PC-3 (cell line): ENCODE data around the gene CLDN18. TPM values are rescaled to one million over a fixed set of nuclear protein-coding genes. Genes with fewer than 3 reads are reported as not detected.

Source experiments
- ATAC-seq: fragments of 200-7000 bp; cut with Tn5 transposase; 2 replicates; pipeline ENCODE4 v1.9.1; 2020; ENCODE audit warnings: mild to moderate bottlenecking, moderate library complexity
- BruUV-seq: library from RNA; stranded (reverse); fragments of 400-500 nt; replicated peaks from 2 replicates; lab custom pipeline; 2021; lab: Mats Ljungman, UMichigan
- CTCF ChIA-PET: fragments of 300-600 bp; sonication (Branson Sonifier 250); formaldehyde crosslinking; loops from one replicate; lab custom pipeline; 2022; ENCODE audit warnings: antibody characterized with exemption; lab: Charles Lee
- POLR2A ChIA-PET: fragments of 300-600 bp; sonication (Branson Sonifier 250); formaldehyde crosslinking; loops from one replicate; lab custom pipeline; 2022; ENCODE audit warnings: antibody characterized with exemption; ENCODE audit not compliant: unreplicated experiment; lab: Charles Lee
- DNase-seq: peaks from one replicate; pipeline ENCODE4 v3.0.0-alpha.2; 2015
- H2AFZ ChIP-seq: fragments of 300-600 bp; sonication (generic); 2 replicates; pipeline ENCODE4 v1.6.0; 2016; ENCODE audit warnings: antibody characterized with exemption, low read length
- H3F3A ChIP-seq: fragments of 300-600 bp; sonication (generic); one replicate; pipeline ENCODE4 v1.6.0; 2017; ENCODE audit warnings: antibody characterized with exemption, low read length, control low read depth, mild to moderate bottlenecking; ENCODE audit not compliant: unreplicated experiment
- H3K27ac ChIP-seq: fragments of 300-600 bp; sonication (generic); 2 replicates; pipeline ENCODE4 v1.5.1; 2016; ENCODE audit warnings: mild to moderate bottlenecking, low read length
- H3K27me3 ChIP-seq: fragments of 300-600 bp; sonication (generic); 2 replicates; pipeline ENCODE4 v1.6.1; 2016; ENCODE audit warnings: low read length, mixed read lengths
- H3K36me3 ChIP-seq: fragments of 300-600 bp; sonication (generic); 2 replicates; pipeline ENCODE4 v1.6.1; 2016; ENCODE audit warnings: low read depth, mixed run types, low read length, mixed read lengths
- H3K4me1 ChIP-seq: fragments of 300-600 bp; sonication (generic); 2 replicates; pipeline ENCODE4 v1.5.1; 2016; ENCODE audit warnings: low read length; ENCODE audit not compliant: insufficient read depth
- H3K4me2 ChIP-seq: fragments of 300-600 bp; sonication (generic); 2 replicates; pipeline ENCODE4 v1.6.0; 2016; ENCODE audit warnings: low read length
- H3K4me3 ChIP-seq: fragments of 300-600 bp; sonication (generic); 2 replicates; pipeline ENCODE4 v1.5.1; 2016; ENCODE audit warnings: mild to moderate bottlenecking, low read length, mixed read lengths
- H3K79me2 ChIP-seq: fragments of 300-600 bp; sonication (generic); 2 replicates; pipeline ENCODE4 v1.6.1; 2017; ENCODE audit warnings: low read length, mixed read lengths
- H3K9ac ChIP-seq: fragments of 300-600 bp; sonication (generic); 2 replicates; pipeline ENCODE4 v1.6.0; 2016; ENCODE audit warnings: mild to moderate bottlenecking, low read length
- H3K9me2 ChIP-seq: fragments of 300-600 bp; sonication (generic); replicated peaks from 2 replicates; pipeline ENCODE4 v1.6.1; 2016; ENCODE audit warnings: mixed run types, low read length, mixed read lengths
- H3K9me3 ChIP-seq: fragments of 300-600 bp; sonication (generic); 2 replicates; pipeline ENCODE4 v1.6.1; 2016; ENCODE audit warnings: low read length, mixed read lengths
- H4K20me1 ChIP-seq: fragments of 300-600 bp; sonication (generic); 2 replicates; pipeline ENCODE4 v1.6.1; 2016; ENCODE audit warnings: low read length, mixed read lengths
- CTCF ChIP-seq: fragments of 300-600 bp; sonication (generic); conservative IDR thresholded peaks from 2 replicates; pipeline ENCODE4 v1.5.1; 2017; ENCODE audit warnings: antibody characterized with exemption, low read depth, mild to moderate bottlenecking, low read length
- EZH2 ChIP-seq: fragments of 300-600 bp; sonication (generic); IDR thresholded peaks from one replicate; pipeline ENCODE4 v1.6.1; 2017; ENCODE audit warnings: antibody characterized with exemption, mild to moderate bottlenecking, low read length; ENCODE audit not compliant: unreplicated experiment
- EZH2phosphoT487 ChIP-seq: fragments of 300-600 bp; sonication (generic); IDR thresholded peaks from 2 replicates; pipeline ENCODE4 v1.6.1; 2018; ENCODE audit warnings: mild to moderate bottlenecking, antibody characterized with exemption, low read length, borderline replicate concordance
- intact Hi-C: fragments of 100-400 bp; cut with micrococcal nuclease; formaldehyde crosslinking; loops from 2 replicates; pipeline ENCODE4 v1.9.0; 2023
- total RNA-seq: library from RNA; depleted of rRNA; stranded (reverse); fragments of >200 nt; gene quantifications from 2 replicates; pipeline ENCODE4 v1.2.3, GENCODE V29; 2014

Gene CLDN18
- total RNA-seq, 1 experiment from 2014 or later, result not detected

GRCh38 chr3:138003069-138003468 is 6.9 kb upstream of the CLDN18 start:
- intact Hi-C loops, result no loop called here

GRCh38 chr3:138005627-138006026 is 4.3 kb upstream of the CLDN18 start:
- CTCF ChIA-PET, result no interaction called here
- no peak for TF ChIP-seq CTCF
- no peak for TF ChIP-seq EZH2
- no peak for TF ChIP-seq EZH2phosphoT487
- no peaks in the 10 kb centered on the region for H3K27me3 ChIP-seq
- H3K9ac ChIP-seq, result no peak overlapping the region
- H2AFZ ChIP-seq, result no peak overlapping the region
- DNase-seq (no peak), ATAC-seq (no peak)
- H4K20me1 ChIP-seq, result no peaks in the 10 kb centered on the region
- H3K4me1 ChIP-seq, result no peaks in the 10 kb centered on the region
- H3K36me3 ChIP-seq, result no peaks in the 10 kb centered on the region
- H3K4me3 ChIP-seq, result no peak overlapping the region
- no peaks in the 10 kb centered on the region for H3K9me3 ChIP-seq
- H3K9me2 ChIP-seq, result no peaks in the 10 kb centered on the region
- H3K79me2 ChIP-seq, result no peaks in the 10 kb centered on the region
- intact Hi-C loops, result no loop called here
- no TSS peak for BruUV-seq
- H3F3A ChIP-seq, result no peaks in the 10 kb centered on the region
- H3K4me2 ChIP-seq, result no peak overlapping the region
- POLR2A ChIA-PET, result no interaction called here
- H3K27ac ChIP-seq, result no peak overlapping the region

More at GRCh38 chr3:138003069-138003468, 6.9 kb upstream of the CLDN18 start:
- no TSS peak for BruUV-seq
- H3K27ac ChIP-seq, result no peak overlapping the region
- no peaks in the 10 kb centered on the region for H3K4me1 ChIP-seq
- H3K36me3 ChIP-seq, result no peaks in the 10 kb centered on the region
- ChIA-PET CTCF (no interaction called here), POLR2A (no interaction called here)
- H3K9ac ChIP-seq, result no peak overlapping the region
- no peaks in the 10 kb centered on the region for H4K20me1 ChIP-seq
- TF ChIP-seq EZH2 (no peak), EZH2phosphoT487 (no peak), CTCF (no peak)
- no peak overlapping the region for H3K4me3 ChIP-seq
- no peaks in the 10 kb centered on the region for H3F3A ChIP-seq
- no peaks in the 10 kb centered on the region for H3K27me3 ChIP-seq
- H3K9me2 ChIP-seq, result no peaks in the 10 kb centered on the region
- H3K79me2 ChIP-seq, result no peaks in the 10 kb centered on the region
- no peaks in the 10 kb centered on the region for H3K9me3 ChIP-seq
- no peak for DNase-seq
- H3K4me2 ChIP-seq, result no peak overlapping the region
- H2AFZ ChIP-seq, result no peak overlapping the region
- no peak for ATAC-seq

- ChIA-PET CTCF (no interaction called here), POLR2A (no interaction called here)
- Histone ChIP-seq H3K36me3 (no peaks in the 10 kb centered on the region), H3F3A (no peaks in the 10 kb centered on the region), H3K27me3 (no peaks in the 10 kb centered on the region), H3K9me3 (no peaks in the 10 kb centered on the region), H3K9me2 (no peaks in the 10 kb centered on the region), H3K4me2 (no peak overlapping the region), H3K4me3 (no peak overlapping the region), H3K79me2 (no peaks in the 10 kb centered on the region), H2AFZ (no peak overlapping the region), H4K20me1 (no peaks in the 10 kb centered on the region), H3K9ac (no peak overlapping the region), H3K27ac (no peak overlapping the region), H3K4me1 (no peaks in the 10 kb centered on the region)
- BruUV-seq, result no TSS peak
- TF ChIP-seq CTCF (no peak), EZH2phosphoT487 (no peak), EZH2 (no peak)
- DNase-seq (no peak), ATAC-seq (no peak)
- intact Hi-C loops, result no loop called here
Observed at GRCh38 chr3:138007898-138008297, 2.1 kb upstream of the CLDN18 start.
